ENCODE results near the gene OR2W3.
"Not testable (repeated sequence)": the region's sequence is repeated elsewhere in the genome, so short reads cannot be mapped to it uniquely, and the experiment has no call there.

Gene OR2W3

DNA sequence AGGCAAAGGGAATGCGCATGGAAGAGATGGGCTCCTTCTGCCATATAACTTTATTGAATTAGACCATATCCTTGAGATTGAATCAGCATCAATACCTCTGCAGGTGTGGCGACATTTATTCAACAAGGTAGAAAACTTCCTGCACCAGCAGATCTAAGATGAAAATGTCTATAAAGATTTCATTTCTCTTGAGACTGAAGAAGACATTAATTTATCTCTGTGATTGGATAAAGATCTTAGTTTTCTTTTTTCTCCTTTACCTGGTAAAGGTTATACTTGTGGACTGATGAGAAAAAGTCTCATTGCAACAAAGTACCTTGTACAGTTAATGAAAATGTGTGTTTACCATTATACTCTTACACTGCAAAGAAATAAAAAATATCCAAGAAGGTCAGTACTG, 24.6 kb downstream of the OR2W3 start, which contains the start of gene OR2T8:
Gene OR2T8 (plus strand): TSS at position 301 of the 400 bp plus-strand sequence. CDS start 766 bp downstream, outside the sequence.
- DNase-seq (ENCODE audit: low read depth): no peak

DNA sequence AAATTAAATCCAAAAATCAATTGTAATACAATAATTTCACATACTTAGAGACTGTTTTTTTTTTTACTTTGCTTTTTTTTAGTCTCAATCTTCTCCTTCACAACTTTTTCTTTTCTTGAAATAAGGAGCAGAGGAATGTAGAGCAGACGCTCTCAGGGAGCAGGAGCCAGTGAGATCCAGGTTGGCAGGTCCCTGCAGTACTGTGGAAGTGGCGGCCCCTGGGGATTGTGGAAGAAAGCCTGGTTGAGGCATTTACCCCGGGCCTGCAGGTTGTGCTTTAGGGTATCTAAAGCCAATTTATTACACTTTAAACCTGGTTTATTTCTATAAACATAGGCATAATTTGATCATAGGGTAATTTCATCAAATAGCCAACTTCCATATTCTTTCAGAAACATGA, 28.6 kb downstream of the OR2W3 start:
- no peak for DNase-seq (ENCODE audit: low read depth)

DNA sequence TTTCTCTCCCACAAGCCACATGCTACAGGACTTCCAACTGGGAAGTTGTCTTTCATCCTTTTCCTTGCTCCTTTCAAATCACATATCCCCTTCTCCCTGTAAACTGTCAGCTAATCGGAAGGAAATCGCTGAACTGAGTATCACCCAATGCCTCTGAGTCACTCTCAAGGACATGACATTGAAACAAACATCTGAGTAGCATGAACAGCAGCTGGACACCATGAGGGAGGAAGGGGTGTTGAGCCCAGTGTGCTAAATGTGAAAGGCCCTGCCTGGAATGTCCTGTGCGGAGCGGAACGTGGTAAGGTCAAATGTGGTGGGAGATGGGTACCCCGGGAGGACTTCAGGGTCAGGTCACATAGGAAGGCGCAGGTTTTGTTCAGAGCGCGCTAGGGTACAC, 29.5 kb downstream of the OR2W3 start, which contains the start of gene OR2AJ1:
Gene OR2AJ1 (plus strand): TSS at position 22 of the 400 bp plus-strand sequence. CDS start 8,880 bp downstream, outside the sequence.
- no peak for DNase-seq (ENCODE audit: low read depth)

DNA sequence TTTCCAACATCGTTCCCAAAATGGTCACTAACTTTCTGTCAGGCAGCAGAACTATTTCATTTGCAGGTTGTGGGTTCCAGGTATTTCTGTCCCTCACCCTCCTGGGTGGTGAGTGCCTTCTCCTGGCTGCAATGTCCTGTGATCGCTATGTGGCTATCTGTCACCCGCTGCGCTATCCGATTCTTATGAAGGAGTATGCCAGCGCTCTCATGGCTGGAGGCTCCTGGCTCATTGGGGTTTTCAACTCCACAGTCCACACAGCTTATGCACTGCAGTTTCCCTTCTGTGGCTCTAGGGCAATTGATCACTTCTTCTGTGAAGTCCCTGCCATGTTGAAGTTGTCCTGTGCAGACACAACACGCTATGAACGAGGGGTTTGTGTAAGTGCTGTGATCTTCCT, 38.6 kb downstream of the OR2W3 start:
- no peak for DNase-seq (ENCODE audit: low read depth)

DNA sequence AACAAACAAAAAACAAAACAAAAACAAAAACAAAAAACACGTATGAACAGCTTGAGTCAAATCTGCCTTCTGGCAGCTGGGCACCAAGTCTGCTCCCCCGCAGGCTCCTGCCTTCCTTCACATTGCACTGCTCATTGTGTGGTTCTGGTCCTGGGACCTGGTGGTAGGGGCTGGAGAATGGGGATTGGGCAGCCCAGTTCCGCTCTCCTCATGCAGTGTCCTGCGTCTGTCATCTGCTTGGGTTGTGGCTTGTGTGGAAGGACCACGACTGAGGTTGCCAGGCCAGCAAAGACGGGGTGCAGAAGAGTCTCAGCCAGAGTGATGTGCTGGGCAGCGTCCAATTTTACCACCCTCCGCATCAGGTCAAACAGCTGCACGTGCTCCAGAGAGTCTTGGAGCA, 40.4 kb downstream of the OR2W3 start:
- no peak for DNase-seq (ENCODE audit: low read depth)

DNA sequence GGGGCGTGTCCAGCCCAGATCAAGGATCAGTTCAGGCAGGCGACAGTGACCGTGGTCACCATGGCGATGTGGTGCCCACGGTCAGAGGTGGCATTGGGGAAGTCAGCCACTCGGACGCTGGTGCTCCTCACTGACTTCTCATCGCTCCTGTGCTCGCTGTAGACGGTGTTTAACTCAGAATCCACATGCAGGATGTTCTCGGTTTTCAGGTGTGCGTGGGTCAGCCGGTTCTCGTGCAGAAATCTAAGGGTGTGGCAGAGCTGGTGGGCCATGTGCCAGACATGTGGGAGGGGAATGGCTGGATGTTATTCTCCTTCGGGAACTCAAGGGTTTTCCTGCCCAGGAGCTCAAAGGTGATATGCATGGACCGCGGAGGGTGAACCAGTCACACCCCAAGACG, 41.0 kb downstream of the OR2W3 start:
- no peak for DNase-seq (ENCODE audit: low read depth)

DNA sequence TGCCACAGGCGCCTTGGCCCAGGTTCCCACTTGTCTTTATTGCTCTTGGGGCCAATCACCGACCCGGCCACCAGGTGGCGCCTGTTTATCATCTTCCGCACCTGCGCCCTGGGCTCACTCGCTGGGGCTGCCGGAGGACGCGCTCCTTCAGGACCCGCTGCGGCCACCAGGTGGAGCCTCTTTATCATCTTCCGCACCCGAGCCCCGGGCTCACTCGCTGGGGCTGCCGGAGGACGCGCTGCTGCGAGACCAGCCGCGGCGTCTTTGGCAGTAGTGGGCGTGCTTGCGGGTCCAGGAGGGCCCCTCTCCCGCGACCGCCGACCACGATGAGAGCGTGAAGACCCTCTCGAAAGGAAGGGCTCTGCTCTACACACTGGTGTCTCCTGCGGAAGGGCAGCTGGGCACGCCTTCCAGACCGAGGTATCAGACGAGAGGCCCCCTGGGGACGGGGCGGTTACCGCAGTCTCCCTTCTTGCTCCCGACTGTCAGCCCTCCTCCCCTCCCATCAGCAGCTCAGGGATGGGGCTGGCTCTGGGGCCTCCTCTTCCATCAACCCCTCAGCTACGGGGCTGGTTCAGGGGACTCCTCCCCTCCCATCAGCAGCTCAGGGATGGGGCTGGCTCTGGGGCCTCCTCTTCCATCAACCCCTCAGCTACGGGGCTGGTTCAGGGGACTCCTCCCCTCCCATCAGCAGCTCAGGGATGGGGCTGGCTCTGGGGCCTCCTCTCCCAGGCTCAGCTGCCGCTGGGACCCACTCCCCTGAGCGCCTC, 41.8 kb downstream of the OR2W3 start:
- not testable (repeated sequence) for DNase-seq (ENCODE audit: low read depth)

DNA sequence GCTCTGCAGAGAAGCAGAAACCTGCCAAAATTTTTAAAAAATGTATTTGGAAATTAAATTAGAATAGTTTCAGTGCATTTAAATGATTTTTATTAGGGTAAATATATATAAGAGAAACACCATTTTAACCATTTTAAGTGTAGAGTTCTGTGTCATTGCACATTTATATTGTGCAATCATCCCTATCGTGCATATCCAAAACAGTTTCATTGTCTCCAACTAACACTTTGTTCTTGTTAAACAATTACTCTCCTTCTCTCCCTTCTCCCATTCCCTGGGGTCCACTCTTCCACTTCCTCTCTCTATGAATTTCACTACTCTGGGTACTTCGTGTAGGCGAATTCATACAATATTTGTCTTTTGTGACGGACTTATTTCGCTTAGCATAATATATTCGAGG, 47.2 kb downstream of the OR2W3 start:
- no peak for DNase-seq (ENCODE audit: low read depth)
